Peyer's patch (tissue), 4 donors: ENCODE data around the gene MUC6. TPM values are rescaled to one million over a fixed set of nuclear protein-coding genes. Genes with fewer than 3 reads are reported as not detected.

Experiments used
- DNase-seq, 3 donors: peaks; one replicate each; pipeline ENCODE4 v3.0.0-alpha.2; 2017 to 2019
- H3K27ac ChIP-seq, 4 donors: fragments of 200-600 bp; sonication (generic); one replicate each; pipeline ENCODE4 v1.5.1; 2016 to 2019
- H3K27me3 ChIP-seq, 2 donors: fragments of 200-600 bp; sonication (generic); one replicate each; pipeline ENCODE4 v1.5.1; 2019
- H3K36me3 ChIP-seq, 3 donors: fragments of 200-600 bp; sonication (generic); one replicate each; pipeline ENCODE4 v1.5.1; 2016 to 2019
- H3K4me1 ChIP-seq, 4 donors: fragments of 200-600 bp; sonication (generic); one replicate each; pipeline ENCODE4 v1.5.1; 2016 to 2019
- H3K4me3 ChIP-seq, 4 donors: fragments of 200-600 bp; sonication (generic); 1 replicate in 3 of 4; 2 replicates in 1 of 4; pipeline ENCODE4 v1.5.1; 2016 to 2019; ENCODE audit warnings: mild to moderate bottlenecking in 1 of 4
- H3K9me3 ChIP-seq, 4 donors: fragments of 200-600 bp; sonication (generic); one replicate each; pipeline ENCODE4 v1.5.1; 2016 to 2019; ENCODE audit warnings: mild to moderate bottlenecking in 1 of 4
- CTCF ChIP-seq, 6 experiments: fragments of 450-650 bp in 4 of 6; fragments of 200-600 bp in 2 of 6; sonication (generic) in 1 of 6; IDR thresholded peaks; one replicate each; pipeline ENCODE4 v1.5.1; 2017 to 2019; ENCODE audit warnings: antibody characterized with exemption in 6 of 6, mild to moderate bottlenecking in 3 of 6, moderate library complexity in 1 of 6
- POLR2A ChIP-seq, 2 donors: fragments of 450-650 bp; IDR thresholded peaks; one replicate each; pipeline ENCODE4 v1.5.1; 2017; ENCODE audit warnings: antibody characterized with exemption in 2 of 2, mild to moderate bottlenecking in 2 of 2, moderate library complexity in 2 of 2
- total RNA-seq, 4 donors: library from RNA; depleted of rRNA; stranded (reverse); fragments of >200 nt; gene quantifications; one replicate each; pipeline ENCODE4 v1.1.0, GENCODE V29; 2016

The MUC6 gene
- total RNA-seq, 4 donors from 2014 or later = not detected

DNA sequence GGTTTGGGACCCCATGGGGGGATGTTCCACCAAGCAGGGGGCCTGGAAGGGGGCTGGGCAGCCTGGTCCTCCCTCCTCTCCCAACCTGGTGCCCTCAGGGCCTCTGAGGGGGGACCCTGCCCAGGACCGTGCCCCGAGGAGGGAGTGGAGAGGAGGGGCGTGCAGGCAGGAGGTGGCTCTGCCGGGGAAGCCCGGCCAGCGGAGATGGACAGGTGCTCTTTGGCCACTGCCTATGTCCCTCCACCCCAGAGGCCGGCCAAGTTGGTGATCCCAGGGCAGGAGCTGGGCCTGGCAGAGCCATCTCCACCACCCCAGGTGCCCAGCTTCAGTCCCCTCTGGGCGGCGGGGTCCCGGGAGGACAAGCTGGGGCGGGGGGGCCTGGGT, 40.5 kb upstream of the MUC6 start:
- DNase-seq = peak in 1 of 3 donors; percentile 51
- Histone ChIP-seq H3K4me3 (peak overlapping the region in 2 of 4 donors; percentile 32 to 42), H3K9me3 (no peaks in the 10 kb centered on the region), H3K4me1 (peaks cover 0 to 22% (median 5%) of the 10 kb centered on the region in 4 donors), H3K27ac (peak overlapping the region in 2 of 4 donors; percentile 44 to 65), H3K27me3 (no peaks in the 10 kb centered on the region), H3K36me3 (no peaks in the 10 kb centered on the region)
- TF ChIP-seq POLR2A (IDR thresholded peaks at IDR 0.05) (no peak), CTCF (IDR thresholded peaks at IDR 0.05) (no peak)

GRCh38 chr11:1076061-1076665, 39.6 kb upstream of the MUC6 start:
- TF ChIP-seq POLR2A (IDR thresholded peaks at IDR 0.05) = no peak
- no peak for TF ChIP-seq CTCF (IDR thresholded peaks at IDR 0.05)
- DNase-seq = no peak
- Histone ChIP-seq H3K9me3 (no peaks in the 10 kb centered on the region), H3K4me3 (peak overlapping the region in 2 of 4 donors; percentile 30 to 42), H3K27ac (peak overlapping the region in 2 of 4 donors; percentile 69 to 70), H3K27me3 (no peaks in the 10 kb centered on the region), H3K36me3 (no peaks in the 10 kb centered on the region), H3K4me1 (peaks cover 0 to 22% (median 5%) of the 10 kb centered on the region in 4 donors)

- Histone ChIP-seq H3K4me3 (peak overlapping the region in 2 of 4 donors; percentile 30 to 42), H3K27ac (peak overlapping the region in 2 of 4 donors; percentile 69 to 70), H3K4me1 (peaks cover 0 to 22% (median 5%) of the 10 kb centered on the region in 4 donors), H3K27me3 (no peaks in the 10 kb centered on the region), H3K9me3 (no peaks in the 10 kb centered on the region), H3K36me3 (no peaks in the 10 kb centered on the region)
- peak in 1 of 3 donors; percentile 52 for DNase-seq
- TF ChIP-seq CTCF (IDR thresholded peaks at IDR 0.05) (no peak), POLR2A (IDR thresholded peaks at IDR 0.05) (no peak)
Measured at GRCh38 chr11:1075341-1075911, 38.9 kb upstream of the MUC6 start.

- TF ChIP-seq POLR2A (IDR thresholded peaks at IDR 0.05) (peak; percentile 54 to 63), CTCF (IDR thresholded peaks at IDR 0.05) (no peak)
- Histone ChIP-seq H3K4me1 (peaks cover 0 to 22% (median 5%) of the 10 kb centered on the region in 4 donors), H3K36me3 (no peaks in the 10 kb centered on the region), H3K4me3 (peak within 1 kb of the TSS in 3 of 4 donors; percentile 12 to 42 (median 30)), H3K27ac (peak within 1 kb of the TSS in 3 of 4 donors; percentile 51 to 72 (median 69)), H3K9me3 (no peaks in the 10 kb centered on the region), H3K27me3 (no peaks in the 10 kb centered on the region)
- peak in 2 of 3 donors; percentile 64 to 75 for DNase-seq
Measured at GRCh38 chr11:1074244-1075221, 38.0 kb upstream of the MUC6 start, which contains the start of gene MUC2. Gene MUC2 (plus strand): TSS chr11:1074874.

DNA sequence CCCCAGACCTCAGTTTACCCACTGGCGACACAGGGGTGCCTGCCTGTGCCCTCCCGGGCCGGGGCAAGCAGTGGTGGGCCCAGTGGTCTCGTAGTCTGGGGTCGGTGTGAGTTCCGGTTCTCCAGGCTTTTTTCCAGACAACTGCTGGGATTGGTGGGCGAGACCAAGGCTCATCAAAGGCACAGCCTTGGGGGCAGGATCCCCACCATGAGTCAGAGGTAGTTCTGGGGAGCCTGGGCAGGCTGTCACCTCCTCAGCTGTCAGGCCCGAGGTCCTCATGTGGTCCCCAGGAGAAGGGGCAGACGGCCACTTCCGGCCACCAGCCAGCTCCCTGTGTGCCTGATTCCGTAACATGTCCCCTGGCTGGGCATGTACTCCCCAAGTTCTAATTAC, 37.3 kb upstream of the MUC6 start:
- Histone ChIP-seq H3K4me1 (peaks cover 0 to 22% (median 5%) of the 10 kb centered on the region in 4 donors), H3K36me3 (no peaks in the 10 kb centered on the region), H3K27me3 (no peaks in the 10 kb centered on the region), H3K27ac (peak overlapping the region in 3 of 4 donors; percentile 51 to 72 (median 56)), H3K4me3 (no peak overlapping the region), H3K9me3 (no peaks in the 10 kb centered on the region)
- DNase-seq = peak in 1 of 3 donors; percentile 51
- TF ChIP-seq CTCF (IDR thresholded peaks at IDR 0.05) (no peak), POLR2A (IDR thresholded peaks at IDR 0.05) (no peak)
